K562 (cell line): ENCODE data around the gene CLSTN2. TPM values are rescaled to one million over a fixed set of nuclear protein-coding genes. Genes with fewer than 3 reads are reported as not detected.

Source experiments
- ATAC-seq: fragments of 200-7000 bp; cut with Tn5 transposase; 3 replicates; pipeline ENCODE4 v1.9.1; 2020; ENCODE audit warnings: moderate library complexity
- BruUV-seq: library from RNA; stranded (reverse); fragments of 400-500 nt; replicated peaks from 2 replicates; lab custom pipeline; 2021; lab: Mats Ljungman, UMichigan
- CTCF ChIA-PET: fragments of 300-600 bp; formaldehyde crosslinking; extraction: SDS; loops from one replicate; lab custom pipeline; 2021; ENCODE audit warnings: low intra/inter-chr PET ratio; lab: Yijun Ruan, JAX
- POLR2A ChIA-PET: fragments of 300-600, 350-650 bp; sonication (Branson Sonifier 250); formaldehyde crosslinking; extraction: SDS; loops from one replicate; lab custom pipeline; 2021; ENCODE audit warnings: antibody characterized with exemption, inconsistent platforms; lab: Yijun Ruan, JAX
- DNase-seq, 4 experiments: peaks; one replicate each; pipeline versions ENCODE4 v3.0.0 to v3.0.0-alpha.2; 2011 to 2018; ENCODE audit warnings: low spot score in 3 of 4, mixed read lengths in 3 of 4; ENCODE audit errors: extremely low read depth in 1 of 4
- FAIRE-seq: peaks from 2 replicates; lab custom pipeline; 2011; peaks lifted over from hg19 to GRCh38; lab: Jason Lieb, UNC
- H2AFZ ChIP-seq: 2 replicates; pipeline ENCODE4 v1.6.0; 2011; ENCODE audit warnings: low read depth, low read length, control low read depth, inconsistent platforms
- H3K27ac ChIP-seq: fragments of 200-600 bp; 3 replicates; pipeline ENCODE4 v1.8.0; 2011; ENCODE audit warnings: low read depth, mild to moderate bottlenecking, control low read depth, inconsistent platforms, low read length, moderate library complexity, mixed read lengths; ENCODE audit errors: extremely low read depth
- H3K27me3 ChIP-seq, 2 experiments: fragments of 300-600 bp in 1 of 2; 2 replicates in 1 of 2; 3 replicates in 1 of 2; pipeline versions ENCODE4 v1.6.0 to v1.8.0; 2011; ENCODE audit warnings: inconsistent platforms in 2 of 2, low read length in 2 of 2, mild to moderate bottlenecking in 1 of 2, mixed read lengths in 1 of 2, moderate library complexity in 1 of 2; ENCODE audit not compliant: control insufficient read depth in 2 of 2, insufficient read depth in 2 of 2
- H3K36me3 ChIP-seq: fragments of 300-600 bp; 3 replicates; pipeline ENCODE4 v1.8.0; 2011; ENCODE audit warnings: mild to moderate bottlenecking, low read length, inconsistent platforms; ENCODE audit not compliant: control insufficient read depth, insufficient read depth
- H3K4me1 ChIP-seq, 2 experiments: fragments of 200-600 bp in 1 of 2; replicated peaks in 1 of 2; 2 replicates in 1 of 2; 3 replicates in 1 of 2; pipeline versions ENCODE4 v1.5.1 to v1.8.0; 2011; ENCODE audit warnings: inconsistent platforms in 2 of 2, low read length in 2 of 2, mild to moderate bottlenecking in 1 of 2, mixed read lengths in 1 of 2, moderate library complexity in 1 of 2; ENCODE audit not compliant: control insufficient read depth in 2 of 2, insufficient read depth in 2 of 2
- H3K4me2 ChIP-seq: 2 replicates; pipeline ENCODE4 v1.6.1; 2011; ENCODE audit warnings: low read length, control low read depth, inconsistent platforms, mixed read lengths; ENCODE audit not compliant: insufficient read depth
- H3K4me3 ChIP-seq: fragments of 200-600 bp; sonication (generic), shearing (Covaris generic); 2 replicates; pipeline ENCODE4 v1.5.1; 2016; ENCODE audit warnings: control low read depth, inconsistent platforms
- H3K79me2 ChIP-seq: fragments of 200-600 bp; 3 replicates; pipeline ENCODE4 v1.8.0; 2011; ENCODE audit warnings: low read length, inconsistent platforms; ENCODE audit not compliant: control insufficient read depth, insufficient read depth
- H3K9ac ChIP-seq, 2 experiments: 2 replicates each; pipeline versions ENCODE4 v1.6.0 to v1.6.1; 2011; ENCODE audit warnings: low read depth in 2 of 2, low read length in 2 of 2, control low read depth in 1 of 2, inconsistent platforms in 1 of 2, mild to moderate bottlenecking in 1 of 2, mixed read lengths in 1 of 2; ENCODE audit not compliant: insufficient read depth in 1 of 2
- H3K9me1 ChIP-seq: one replicate; pipeline ENCODE4 v1.6.0; 2011; ENCODE audit warnings: inconsistent platforms, mild to moderate bottlenecking, low read length, moderate library complexity; ENCODE audit not compliant: control insufficient read depth, insufficient read depth
- H3K9me3 ChIP-seq: replicated peaks from 2 replicates; pipeline ENCODE4 v1.5.1; 2011; ENCODE audit warnings: low read depth, low read length, inconsistent platforms; ENCODE audit not compliant: control insufficient read depth, insufficient read depth
- H4K20me1 ChIP-seq: replicated peaks from 2 replicates; pipeline ENCODE4 v1.6.1; 2011; ENCODE audit warnings: low read length, inconsistent platforms, mixed read lengths; ENCODE audit not compliant: control insufficient read depth, insufficient read depth
- ATF3 ChIP-seq, 2 experiments: fragments of 450-650 bp in 1 of 2; sonication (generic) in 1 of 2; formaldehyde crosslinking in 1 of 2; IDR thresholded peaks in 1 of 2; conservative IDR thresholded peaks in 1 of 2; 2 replicates each; pipeline versions ENCODE4 v1.6.1 to v1.8.1; 2016 to 2023; ENCODE audit warnings: mild to moderate bottlenecking in 2 of 2, moderate library complexity in 2 of 2, inconsistent platforms in 1 of 2, missing genetic modification reagents in 1 of 2
- E2F3 ChIP-seq: fragments of 250-450 bp; sonication (Bioruptor Pico); IDR thresholded peaks from 2 replicates; pipeline ENCODE4 v1.4.0; 2020; ENCODE audit warnings: mild to moderate bottlenecking
- E2F4 ChIP-seq: sonication (generic); formaldehyde crosslinking; IDR thresholded peaks from 2 replicates; pipeline ENCODE4 v1.8.0; 2022; ENCODE audit warnings: mild to moderate bottlenecking, low read depth, missing genetic modification reagents
- GATAD2B ChIP-seq: fragments of 450-650 bp; IDR thresholded peaks from 2 replicates; pipeline ENCODE4 v1.6.1; 2017; ENCODE audit warnings: mild to moderate bottlenecking, borderline replicate concordance
- MCM7 ChIP-seq, 2 experiments: fragments of 450-650 bp; IDR thresholded peaks; 2 replicates each; pipeline ENCODE4 v1.6.1; 2016 to 2018
- NEUROD1 ChIP-seq: fragments of 150-350 bp; IDR thresholded peaks from 2 replicates; pipeline ENCODE4 v1.6.1; 2014; ENCODE audit warnings: borderline replicate concordance, low read length, low read depth; ENCODE audit not compliant: partially characterized antibody
- RFX5 ChIP-seq: IDR thresholded peaks from 2 replicates; pipeline ENCODE4 v1.6.1; 2011; ENCODE audit warnings: low read depth, mild to moderate bottlenecking, improper control_type of control experiment, low read length
- SPI1 ChIP-seq: IDR thresholded peaks from 2 replicates; pipeline ENCODE4 v1.6.1; 2011; ENCODE audit warnings: low read depth, low read length, control low read depth, borderline replicate concordance
- ZNF146 ChIP-seq: IDR thresholded peaks from one replicate; pipeline ENCODE4 v1.6.1; 2018; ENCODE audit warnings: missing compliant biosample characterization; ENCODE audit not compliant: unreplicated experiment
- ZNF175 ChIP-seq: fragments of 200-800 bp; sonication (Bioruptor generic); IDR thresholded peaks from 2 replicates; pipeline ENCODE4 v1.6.1; 2016; ENCODE audit warnings: low read depth, mild to moderate bottlenecking, missing genetic modification characterization, missing compliant biosample characterization
- ZNF408 ChIP-seq: fragments of 250-450 bp; sonication (Bioruptor Pico); IDR thresholded peaks from 2 replicates; pipeline ENCODE4 v1.4.0; 2020; ENCODE audit warnings: low read depth, mild to moderate bottlenecking, moderate library complexity
- ZNF699 ChIP-seq: fragments of 250-450 bp; sonication (Bioruptor Pico); IDR thresholded peaks from 2 replicates; pipeline ENCODE4 v1.8.0; 2021; ENCODE audit warnings: mild to moderate bottlenecking, moderate library complexity; ENCODE audit not compliant: insufficient replicate concordance
- WGBS: fragments of 100-300 bp; shearing (Covaris generic); methylation state at CpG from one replicate; pipeline ENCODE4 v1.1.6; 2016; ENCODE audit warnings: low coverage, mixed read lengths; ENCODE audit not compliant: insufficient coverage; ENCODE audit errors: missing lambda C conversion rate; 5-methylcytosine and 5-hydroxymethylcytosine counted together
- in situ Hi-C: fragments of 300-500 bp; cut with MboI; formaldehyde crosslinking; loops from 4 replicates; pipeline ENCODE4 v1.15.0; 2018; ENCODE audit warnings: inconsistent platforms, mixed read lengths
- intact Hi-C: fragments of 100-400 bp; cut with micrococcal nuclease; formaldehyde crosslinking; loops from 2 replicates; pipeline ENCODE4 v1.14.2; 2022
- polyA plus RNA-seq, 8 experiments: library from polyadenylated mRNA; depleted of rRNA in 4 of 8; stranded (reverse) in 5 of 8; unstranded in 3 of 8; fragments of >200 nt; fragmentation: Nextera tagmentation in 2 of 8; fragmentation: Illumina TruSeq in 1 of 8; extraction: Ambion mirVana in 2 of 8; extraction: Trizol in 1 of 8; gene quantifications; 2 replicates each; pipeline versions ENCODE4 v1.2.1 to v1.2.3, GENCODE V29; 2011 to 2014; ENCODE audit warnings: inconsistent platforms in 1 of 8, missing spikeins in 1 of 8
- total RNA-seq, 7 experiments: library from RNA; depleted of rRNA in 6 of 7; stranded (reverse); fragments of >200 nt in 6 of 7; fragmentation: Illumina TruSeq in 2 of 7; extraction: Trizol in 2 of 7; gene quantifications; 2 replicates each; pipeline versions ENCODE4 v1.2.1 to v1.2.3, GENCODE V29; 2011 to 2021; ENCODE audit warnings: low replicate concordance in 1 of 7

CLSTN2 gene
- total and polyA plus RNA-seq, 9 of the 15 experiments (the other 6 are each of a cell fraction or from before 2014, with no cell fraction given), result 0.02 to 0.04 (median 0.04) TPM; not detected in 6

- intact Hi-C loops (no loop called here), in situ Hi-C loops (no loop called here)
- WGBS, result 0% methylated on average over 5 of the region's 5 CpGs
- Histone ChIP-seq H3K79me2 (no peaks in the 10 kb centered on the region), H3K4me2 (no peak overlapping the region), H3K9me3 (no peaks in the 10 kb centered on the region), H2AFZ (no peak overlapping the region), H3K4me1 (no peaks in the 10 kb centered on the region), H3K9me1 (no peaks in the 10 kb centered on the region), H3K36me3 (no peaks in the 10 kb centered on the region), H3K27me3 (peaks cover 0 to 9% of the 10 kb centered on the region in 2 experiments; a peak in 1 of 5 replicates), H4K20me1 (no peaks in the 10 kb centered on the region), H3K4me3 (no peak overlapping the region), H3K27ac (no peak overlapping the region), H3K9ac (no peak overlapping the region)
- CTCF ChIA-PET, result no interaction called here
- FAIRE-seq (no peak), ATAC-seq (no peak), DNase-seq (no peak)
- TF ChIP-seq GATAD2B (no peak), MCM7 (IDR thresholded peaks at IDR 0.05) (no peak), SPI1 (no peak), NEUROD1 (no peak), RFX5 (no peak), ZNF146 (CRISPR knock-in tag) (no peak), ZNF175 (CRISPR knock-in tag) (no peak), ATF3 (IDR thresholded peaks at IDR 0.05) (no peak), ATF3 (CRISPR knock-in tag; conservative IDR thresholded peaks at IDR 0.05) (no peak), ZNF699 (CRISPR knock-in tag) (no peak), ZNF408 (CRISPR knock-in tag) (no peak), E2F4 (CRISPR knock-in tag) (no peak), E2F3 (no peak)
- POLR2A ChIA-PET, result no interaction called here
- no TSS peak for BruUV-seq
These were observed 587.8 kb downstream of the CLSTN2 start for GRCh38 chr3:140522653-140523380.
